A549 (cell line): Measurements from ENCODE around the gene NFKBIE. TPM values are rescaled to one million over a fixed set of nuclear protein-coding genes. Genes with fewer than 3 reads are reported as not detected.

ENCODE experiments used
- ATAC-seq, 2 experiments: fragments of 200-7000 bp in 1 of 2; fragments of >200 bp in 1 of 2; cut with Nextera tagmentation in 1 of 2; cut with Tn5 transposase in 1 of 2; 3 replicates each; pipeline versions ENCODE4 v1.8.0 to v1.9.1; 2018 to 2020; ENCODE audit warnings: mild to moderate bottlenecking in 1 of 2, moderate library complexity in 1 of 2
- CTCF ChIA-PET: fragments of 300-600 bp; sonication (Branson Sonifier 250); formaldehyde crosslinking; extraction: SDS; loops from one replicate; lab custom pipeline; 2021; ENCODE audit warnings: antibody characterized with exemption, inconsistent platforms; lab: Yijun Ruan, JAX
- POLR2A ChIA-PET: fragments of 350-600 bp; formaldehyde crosslinking; extraction: SDS; loops from one replicate; lab custom pipeline; 2021; ENCODE audit warnings: antibody characterized with exemption, inconsistent platforms; lab: Yijun Ruan, JAX
- DNase-seq, 2 experiments: peaks; one replicate each; pipeline versions ENCODE4 v3.0.0 to v3.0.0-alpha.2; 2011 to 2016; ENCODE audit warnings: low read depth in 1 of 2, low spot score in 1 of 2
- FAIRE-seq: peaks from 2 replicates; lab custom pipeline; 2011; peaks lifted over from hg19 to GRCh38; lab: Jason Lieb, UNC
- H3K27ac ChIP-seq, 2 experiments: fragments of >200 bp; sonication (Bioruptor Twin); formaldehyde crosslinking; 3 replicates each; pipeline ENCODE4 v1.5.1; 2016 to 2017
- H3K4me1 ChIP-seq: fragments of >200 bp; sonication (Bioruptor Twin); formaldehyde crosslinking; 3 replicates; pipeline ENCODE4 v1.6.1; 2016
- H3K4me2 ChIP-seq: fragments of >200 bp; sonication (Bioruptor Twin); formaldehyde crosslinking; 3 replicates; pipeline ENCODE4 v1.6.1; 2016
- H3K4me3 ChIP-seq: fragments of >200 bp; sonication (Bioruptor Twin); formaldehyde crosslinking; 3 replicates; pipeline ENCODE4 v1.5.1; 2016
- H3K9me3 ChIP-seq: fragments of >200 bp; sonication (Bioruptor Twin); formaldehyde crosslinking; 3 replicates; pipeline ENCODE4 v1.6.1; 2016
- BCL3 ChIP-seq: fragments of >200 bp; sonication (Bioruptor Twin); formaldehyde crosslinking; IDR thresholded peaks from 3 replicates; pipeline ENCODE4 v1.6.1; 2016
- CBX8 ChIP-seq: fragments of 200-600 bp; sonication (generic); IDR thresholded peaks from 2 replicates; pipeline ENCODE4 v1.6.1; 2016
- CTCF ChIP-seq: fragments of >200 bp; sonication (Bioruptor Twin); formaldehyde crosslinking; IDR thresholded peaks from 3 replicates; pipeline ENCODE4 v1.5.1; 2016
- ELK1 ChIP-seq: fragments of 150-350 bp; IDR thresholded peaks from 2 replicates; pipeline ENCODE4 v1.6.1; 2014; ENCODE audit warnings: low read depth, mild to moderate bottlenecking, low read length
- EP300 ChIP-seq, 2 experiments: fragments of >200 bp; sonication (Bioruptor Twin); formaldehyde crosslinking; IDR thresholded peaks; 2 replicates in 1 of 2; 3 replicates in 1 of 2; pipeline ENCODE4 v1.6.1; 2016 to 2017
- FOXS1 ChIP-seq: fragments of 250-450 bp; sonication (Bioruptor Pico); IDR thresholded peaks from 2 replicates; pipeline ENCODE4 v1.5.0; 2020; ENCODE audit warnings: mild to moderate bottlenecking, moderate library complexity
- HOXA7 ChIP-seq: fragments of 250-450 bp; sonication (Bioruptor Pico); IDR thresholded peaks from 2 replicates; pipeline ENCODE4 v1.5.0; 2020; ENCODE audit warnings: mild to moderate bottlenecking, moderate library complexity
- HOXB13 ChIP-seq: fragments of 250-450 bp; sonication (Bioruptor Pico); IDR thresholded peaks from 2 replicates; pipeline ENCODE4 v1.5.0; 2020; ENCODE audit warnings: low read depth, mild to moderate bottlenecking, moderate library complexity
- JUN ChIP-seq, 2 experiments: fragments of >200 bp; sonication (Bioruptor Twin); formaldehyde crosslinking; IDR thresholded peaks; 2 replicates in 1 of 2; 3 replicates in 1 of 2; pipeline ENCODE4 v1.6.1; 2016 to 2017
- KDM5A ChIP-seq: fragments of 200-600 bp; sonication (generic); IDR thresholded peaks from 2 replicates; pipeline ENCODE4 v1.6.1; 2016; ENCODE audit warnings: antibody characterized with exemption, mild to moderate bottlenecking
- MAFK ChIP-seq: fragments of 450-650 bp; IDR thresholded peaks from 2 replicates; pipeline ENCODE4 v1.6.1; 2014; ENCODE audit not compliant: partially characterized antibody
- MYC ChIP-seq: IDR thresholded peaks from 2 replicates; pipeline ENCODE4 v1.6.1; 2012; ENCODE audit warnings: mild to moderate bottlenecking, inconsistent platforms, low read length, improper control_type of control experiment, borderline replicate concordance
- NR3C1 ChIP-seq: fragments of >200 bp; sonication (Bioruptor Twin); formaldehyde crosslinking; IDR thresholded peaks from 3 replicates; pipeline ENCODE4 v1.6.1; 2017
- PBX3 ChIP-seq: IDR thresholded peaks from 2 replicates; pipeline ENCODE4 v1.6.1; 2012
- PHF8 ChIP-seq: fragments of 200-600 bp; sonication (generic); IDR thresholded peaks from 2 replicates; pipeline ENCODE4 v1.6.1; 2016; ENCODE audit warnings: low read depth, mild to moderate bottlenecking, antibody characterized with exemption, moderate library complexity, borderline replicate concordance
- REST ChIP-seq: fragments of 200-600 bp; sonication (generic); IDR thresholded peaks from 2 replicates; pipeline ENCODE4 v1.6.1; 2016; ENCODE audit warnings: antibody characterized with exemption, mild to moderate bottlenecking, moderate library complexity
- TP53 ChIP-seq: fragments of 250-450 bp; sonication (Bioruptor Pico); IDR thresholded peaks from 2 replicates; pipeline ENCODE4 v1.5.0; 2021; ENCODE audit warnings: mild to moderate bottlenecking, moderate library complexity
- USF2 ChIP-seq: fragments of 450-650 bp; IDR thresholded peaks from 2 replicates; pipeline ENCODE4 v1.6.1; 2014; ENCODE audit warnings: antibody characterized with exemption
- ZSCAN20 ChIP-seq: fragments of 250-450 bp; sonication (Bioruptor Pico); IDR thresholded peaks from 2 replicates; pipeline ENCODE4 v1.8.0; 2022; ENCODE audit warnings: mild to moderate bottlenecking, moderate library complexity
- WGBS: methylation state at CpG from one replicate; pipeline ENCODE4 v1.1.6; 2017; ENCODE audit errors: missing lambda C conversion rate; 5-methylcytosine and 5-hydroxymethylcytosine counted together
- polyA plus RNA-seq, 4 experiments: library from polyadenylated mRNA; depleted of rRNA in 3 of 4; stranded (reverse); fragments of >200 nt; fragmentation: RNase III in 1 of 4; extraction: RNeasy Plus Mini Kit Qiagen cat#74134 plus additional on column Dnase treatment in 1 of 4; gene quantifications; 2 replicates in 3 of 4; 3 replicates in 1 of 4; pipeline ENCODE4 v1.2.3, GENCODE V29; 2011 to 2017

Gene NFKBIE
- polyA plus RNA-seq, 2 of the 4 experiments (the other 2 are of a cell fraction) = 6.0 to 6.3 TPM

GRCh38 chr6:44262467-44263353 lies 2.6 kb downstream of the NFKBIE start:
- peak overlapping the region; percentile 81 to 90; a peak in 5 of 6 replicates for H3K27ac ChIP-seq
- ChIA-PET CTCF (interaction anchor here (1.0 to 2.7 kb wide), 6 partner anchors 9 to 166 kb away, joined by 3 to 13 read pairs (median 4); no protein-coding TSS in a partner anchor), POLR2A (interaction anchor here (0.6 kb wide), 1 partner anchor 16 kb away, joined by 3 read pairs; the partner anchor contains the start of gene HSP90AB1)
- peaks cover 27% of the 10 kb centered on the region for H3K4me1 ChIP-seq
- TF ChIP-seq ZSCAN20 (CRISPR knock-in tag) (no peak), NR3C1 (no peak), KDM5A (no peak), CTCF (no peak)
- TF ChIP-seq, all 56 proteins: peak for 0
- peak overlapping the region; percentile 81; the same call in 1 of the 3 replicates for H3K4me3 ChIP-seq
- no peaks in the 10 kb centered on the region for H3K9me3 ChIP-seq
- 57% methylated on average over 7 of the region's 7 CpGs for WGBS
- peak overlapping the region; percentile 97 for H3K4me2 ChIP-seq
- ATAC-seq (no peak), DNase-seq (no peak), FAIRE-seq (no peak)

GRCh38 chr6:44261581-44261980 lies 3.8 kb downstream of the NFKBIE start:
- TF ChIP-seq TP53 (CRISPR knock-in tag) (no peak), MYC (no peak), EP300 (IDR thresholded peaks at IDR 0.05) (no peak), HOXB13 (CRISPR knock-in tag) (no peak)

GRCh38 chr6:44260451-44261297 lies 4.7 kb downstream of the NFKBIE start:
- FAIRE-seq (no peak), DNase-seq (no peak), ATAC-seq (no peak)
- POLR2A ChIA-PET = no interaction called here
- CTCF ChIA-PET = interaction anchor here (1.3 to 2.7 kb wide), 2 partner anchors 26 to 78 kb away, joined by 4 to 13 read pairs; no protein-coding TSS in a partner anchor
- Histone ChIP-seq H3K27ac (no peak overlapping the region), H3K4me1 (peaks cover 32% of the 10 kb centered on the region), H3K4me2 (no peak overlapping the region), H3K4me3 (no peak overlapping the region), H3K9me3 (no peaks in the 10 kb centered on the region)
- 81% methylated on average over 6 of the region's 6 CpGs for WGBS
- TF ChIP-seq CBX8 (no peak), ZSCAN20 (CRISPR knock-in tag) (no peak), HOXA7 (CRISPR knock-in tag) (no peak), USF2 (no peak), JUN (IDR thresholded peaks at IDR 0.05) (no peak), MAFK (no peak), FOXS1 (CRISPR knock-in tag) (no peak), EP300 (IDR thresholded peaks at IDR 0.05) (no peak), REST (no peak), PHF8 (no peak), ELK1 (no peak), PBX3 (no peak), BCL3 (no peak)

More at GRCh38 chr6:44261581-44261980, 3.8 kb downstream of the NFKBIE start:
- WGBS = no CpG with 5 or more reads among the region's 8 CpGs
- no peak for FAIRE-seq
- H3K4me1 ChIP-seq = peaks cover 27% of the 10 kb centered on the region
- H3K4me3 ChIP-seq = no peak overlapping the region
- no peak for ATAC-seq
- no peak overlapping the region for H3K27ac ChIP-seq
- no peak overlapping the region for H3K4me2 ChIP-seq
- CTCF ChIA-PET = interaction anchor here (1.0 to 2.7 kb wide), 6 partner anchors 8 to 77 kb away, joined by 3 to 13 read pairs (median 4); no protein-coding TSS in a partner anchor
- DNase-seq = no peak
- POLR2A ChIA-PET = no interaction called here
- H3K9me3 ChIP-seq = no peaks in the 10 kb centered on the region
